COLO668 (cell line): ENCODE results near the gene LUC7L2.
"Not testable (repeated sequence)": the region's sequence is repeated elsewhere in the genome, so short reads cannot be mapped to it uniquely, and the experiment has no call there.

ENCODE experiments used
- DNase-seq: peaks from one replicate; lab custom pipeline; 2025; ENCODE audit not compliant: unreplicated experiment; lab: John Stamatoyannopoulos, UW

The LUC7L2 gene

DNA sequence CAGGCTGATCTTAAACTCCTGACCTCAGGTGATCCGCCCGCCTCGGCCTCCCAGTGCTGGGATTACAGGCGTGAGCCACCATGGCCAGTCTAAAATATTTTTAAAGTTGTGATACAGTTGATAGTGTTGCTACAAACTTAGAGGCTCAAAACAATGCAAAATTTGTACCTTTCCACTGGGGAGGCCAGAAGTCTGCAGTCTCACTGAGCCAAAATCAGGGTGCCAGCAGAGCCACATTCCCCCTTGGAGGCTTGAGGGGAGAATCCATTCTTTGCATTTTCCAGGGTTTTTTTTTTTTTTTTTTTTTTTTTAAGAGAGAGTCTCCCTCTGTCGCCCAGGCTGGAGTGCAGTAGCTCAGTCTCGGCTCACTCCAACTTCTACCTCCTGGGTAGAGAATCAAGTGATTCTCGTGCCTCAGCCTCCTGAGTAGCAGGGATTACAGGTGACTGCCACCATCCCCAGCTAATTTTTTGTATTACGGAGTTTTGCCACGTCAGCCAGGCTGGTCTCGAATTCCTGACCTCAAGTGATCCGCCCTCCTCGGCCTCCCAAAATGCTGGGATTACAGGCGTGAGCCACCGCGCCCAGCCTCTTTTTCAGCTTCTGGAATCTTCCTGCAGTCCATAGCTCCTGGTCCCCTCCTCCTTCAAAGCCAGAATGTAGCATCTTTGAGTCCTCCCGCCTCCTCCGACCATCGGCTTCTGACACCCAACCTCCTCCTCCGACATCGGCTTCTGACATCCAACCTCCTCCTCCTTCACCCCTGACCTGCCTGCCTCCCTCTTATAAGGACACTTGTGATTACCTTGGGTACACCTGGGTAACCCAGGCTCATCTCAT, 86.6 kb downstream of the LUC7L2 start:
- DNase-seq = no peak

DNA sequence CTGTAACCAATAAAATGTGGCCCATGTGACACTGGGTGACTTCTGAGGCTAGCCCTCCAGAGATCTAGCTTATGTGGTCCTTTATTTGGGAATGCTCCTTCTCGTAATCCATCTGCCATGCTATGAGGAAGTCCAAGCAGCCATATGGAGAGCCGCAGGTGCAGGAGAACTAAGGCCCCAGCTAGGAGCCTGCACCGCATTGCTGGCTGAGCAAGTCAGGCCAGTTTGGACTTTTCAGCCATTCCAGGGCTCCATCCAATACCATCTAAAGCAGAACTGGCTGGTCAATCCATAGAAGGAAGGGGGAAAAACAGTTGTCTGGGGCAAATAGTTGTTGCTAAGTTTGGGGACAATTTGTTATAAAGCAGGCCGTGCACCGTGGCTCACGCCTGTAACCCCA, 91.2 kb downstream of the LUC7L2 start:
- no peak for DNase-seq

DNA sequence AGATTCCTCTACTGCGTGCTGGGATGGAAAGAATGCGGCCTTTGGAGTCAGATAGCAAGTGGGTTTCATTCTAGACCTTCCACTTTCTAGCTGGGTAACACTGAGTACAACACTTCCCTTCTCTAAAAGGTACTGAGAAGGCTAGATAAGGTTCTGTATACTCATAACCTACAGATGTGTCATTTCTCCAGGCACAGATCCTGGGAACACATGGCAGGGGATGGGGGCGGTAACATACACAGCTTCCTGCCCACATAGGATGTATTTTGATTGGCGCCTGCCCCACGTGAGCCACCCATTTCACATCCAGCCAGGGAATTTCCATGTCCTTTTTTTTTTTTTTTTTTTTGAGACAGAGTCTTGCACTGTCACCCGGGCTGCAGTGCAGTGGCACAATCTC, 91.9 kb downstream of the LUC7L2 start:
- DNase-seq = no peak

DNA sequence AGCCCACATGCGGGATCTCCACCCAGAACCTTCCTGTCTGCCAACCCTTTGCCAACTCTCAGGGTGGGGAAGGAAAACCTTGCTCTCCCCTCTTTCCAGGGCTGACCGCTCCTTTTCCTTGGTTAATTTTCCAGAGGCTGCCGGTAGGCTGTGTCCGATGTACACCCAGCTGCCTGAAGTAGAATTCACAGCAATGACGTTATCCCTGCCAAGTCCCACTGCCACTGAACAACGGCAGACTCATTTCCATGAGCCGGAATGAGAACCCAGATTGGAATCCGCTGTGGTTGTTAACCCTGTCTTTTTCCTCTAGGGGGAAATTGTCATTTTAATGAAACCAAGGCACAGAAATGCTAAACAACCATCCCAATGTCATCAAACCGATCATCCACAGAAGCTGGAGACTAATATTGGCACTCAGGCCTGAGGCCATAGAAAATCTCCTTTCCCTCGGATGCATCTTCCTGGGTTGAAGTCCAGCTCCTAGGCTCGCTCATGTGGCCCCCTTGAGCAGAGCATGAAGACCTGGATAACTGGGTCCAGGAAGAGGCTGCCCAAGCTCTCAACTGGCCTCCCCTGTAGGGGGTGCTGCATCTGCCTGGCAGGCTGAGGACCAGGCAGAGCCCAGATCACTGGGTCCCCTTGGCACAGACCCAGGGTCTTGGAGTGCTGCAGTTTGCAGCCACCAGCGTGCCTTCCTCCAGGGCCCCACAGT, 93.4 kb downstream of the LUC7L2 start:
- DNase-seq = no peak

DNA sequence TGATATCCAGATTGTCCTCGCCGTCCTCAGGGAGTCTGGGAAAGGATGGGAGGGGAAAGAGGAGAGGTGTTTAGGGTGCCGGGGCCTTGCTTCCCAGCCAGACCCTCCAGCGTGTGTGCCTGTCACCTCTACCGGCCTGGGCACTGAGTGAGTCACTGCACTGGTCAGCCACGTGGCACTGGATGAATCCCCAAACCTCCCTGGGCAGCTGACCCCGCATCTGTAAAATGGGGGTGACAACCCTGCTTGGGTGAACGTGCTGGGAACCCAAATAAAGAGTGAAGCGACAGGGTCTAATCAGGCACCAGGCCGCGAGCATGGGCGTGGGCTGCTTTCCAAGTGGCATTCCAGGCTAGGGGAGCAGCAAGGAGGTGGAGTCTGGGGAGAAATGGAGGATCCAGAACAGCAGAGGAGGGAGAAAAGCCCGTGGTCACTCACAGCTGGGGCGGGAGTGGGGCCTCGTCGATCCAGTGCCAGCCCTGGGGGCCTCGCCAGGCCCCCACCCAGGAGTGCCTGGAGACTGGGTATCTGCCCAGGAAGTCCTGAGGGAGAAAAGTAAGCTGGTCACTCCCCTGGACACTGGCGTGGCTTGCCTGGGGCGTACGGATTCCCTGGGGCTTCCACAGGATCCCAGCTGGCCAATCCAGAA, 94.1 kb downstream of the LUC7L2 start:
- no peak for DNase-seq

DNA sequence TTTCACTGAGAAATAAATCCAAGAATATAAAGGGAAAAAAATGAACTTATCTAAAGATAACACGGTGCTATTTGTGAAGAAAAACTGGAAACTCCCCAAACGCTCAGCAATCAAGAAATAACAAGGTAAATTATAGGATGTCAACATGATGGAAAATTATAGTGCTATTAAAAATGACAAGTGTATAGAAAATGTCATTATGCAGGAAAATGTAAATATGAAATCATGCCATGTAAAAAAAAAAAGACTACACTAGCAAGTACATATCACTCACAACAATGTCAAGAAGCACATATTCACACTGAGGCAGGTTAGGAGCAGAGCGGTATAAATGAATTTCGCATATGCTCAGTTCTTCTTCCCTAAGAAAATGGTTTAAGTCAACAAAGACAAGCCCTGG, 96.1 kb downstream of the LUC7L2 start:
- DNase-seq = no peak

DNA sequence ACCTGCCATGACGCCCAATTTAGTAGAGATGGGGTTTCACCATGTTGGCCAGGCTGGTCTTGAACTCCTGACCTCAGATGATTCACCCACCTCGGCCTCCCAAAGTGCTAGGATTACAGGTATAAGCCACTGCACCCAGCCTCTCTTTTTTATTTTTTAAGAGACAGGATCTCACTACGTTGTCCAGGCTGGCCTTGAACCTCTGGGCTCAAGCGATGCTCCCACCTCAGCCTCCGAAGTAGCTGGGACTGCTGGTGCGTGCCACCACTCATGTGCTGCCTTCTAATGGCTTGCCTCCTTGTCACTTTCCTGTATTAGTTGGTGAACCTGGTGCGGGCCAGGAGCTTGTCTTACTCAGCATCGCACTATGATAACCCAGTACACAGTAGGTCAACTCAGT, 96.8 kb downstream of the LUC7L2 start:
- DNase-seq = no peak

DNA sequence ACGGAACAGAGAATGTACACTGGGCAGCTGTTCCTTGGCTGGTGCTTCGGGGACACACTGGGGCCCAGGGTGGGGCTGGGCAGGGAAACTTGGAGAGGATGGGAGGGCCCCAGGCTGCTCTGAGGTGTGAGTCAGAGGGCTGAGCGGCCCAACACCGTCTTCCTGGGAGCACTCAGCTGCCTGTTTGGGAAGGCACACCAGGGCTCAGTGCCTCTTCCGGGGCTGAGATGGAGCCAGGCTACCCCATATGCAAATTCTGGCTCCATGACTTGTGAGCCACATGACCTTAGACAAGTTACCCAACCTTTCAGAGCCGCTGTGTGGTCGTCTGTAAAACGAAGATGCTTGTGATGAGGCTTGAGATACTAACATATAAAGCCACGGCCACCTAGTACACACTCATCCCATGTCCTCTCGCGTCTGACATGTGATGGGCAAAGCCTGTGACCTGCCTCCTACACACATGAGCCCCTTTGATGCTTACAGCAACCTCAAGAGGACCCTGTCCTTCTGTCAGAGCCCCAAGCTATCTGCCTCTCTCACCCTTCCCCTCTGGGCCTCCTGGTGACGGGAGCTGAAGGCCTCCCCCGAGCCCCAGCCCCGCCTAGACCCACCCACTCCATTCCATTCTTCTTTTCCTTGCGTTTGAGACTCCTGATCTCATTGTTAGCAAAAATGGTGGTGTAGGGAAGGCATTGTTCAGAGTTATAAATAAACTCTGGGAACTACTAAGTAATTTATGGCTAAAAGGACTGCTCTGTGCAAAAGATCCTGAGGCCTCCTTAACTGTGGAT, 97.7 kb downstream of the LUC7L2 start:
- no peak for DNase-seq

DNA sequence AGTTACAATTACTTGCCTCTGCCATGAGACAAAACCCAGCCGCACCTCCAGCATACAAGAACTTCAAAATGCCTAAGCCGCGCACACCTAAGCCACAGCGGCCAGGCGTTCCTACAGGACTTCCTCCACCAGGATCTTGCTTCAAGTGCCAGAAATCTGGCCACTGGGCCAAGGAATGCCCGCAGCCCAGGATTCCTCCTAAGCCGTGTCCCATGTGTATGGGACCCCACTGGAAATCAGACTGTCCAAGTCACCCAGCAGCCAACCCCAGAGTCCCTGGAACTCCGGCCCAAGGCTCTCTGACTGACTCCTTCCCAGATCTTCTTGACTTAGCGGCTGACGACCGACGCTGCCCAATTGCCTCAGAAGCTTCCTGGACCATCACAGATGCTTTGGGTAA, 103.7 kb downstream of the LUC7L2 start:
- not testable (repeated sequence) for DNase-seq

DNA sequence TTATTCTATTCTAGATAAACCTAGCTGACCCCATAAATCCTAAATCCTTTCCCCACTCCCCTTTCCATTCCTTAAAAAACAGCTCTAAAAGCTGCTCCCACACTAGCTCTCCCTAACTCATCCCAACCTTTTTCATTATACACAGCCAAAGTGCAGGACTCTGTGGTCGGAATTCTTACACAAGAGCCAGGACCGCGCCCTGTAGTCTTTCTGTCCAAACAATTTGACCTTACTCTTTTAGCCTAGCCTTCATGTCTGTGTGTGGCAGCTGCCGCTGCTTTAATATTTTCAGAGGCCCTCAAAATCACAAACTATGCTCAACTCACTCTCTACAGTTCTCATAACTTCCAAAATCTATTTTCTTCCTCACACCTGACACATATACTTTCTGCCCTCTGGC, 104.8 kb downstream of the LUC7L2 start:
- not testable (repeated sequence) for DNase-seq

DNA sequence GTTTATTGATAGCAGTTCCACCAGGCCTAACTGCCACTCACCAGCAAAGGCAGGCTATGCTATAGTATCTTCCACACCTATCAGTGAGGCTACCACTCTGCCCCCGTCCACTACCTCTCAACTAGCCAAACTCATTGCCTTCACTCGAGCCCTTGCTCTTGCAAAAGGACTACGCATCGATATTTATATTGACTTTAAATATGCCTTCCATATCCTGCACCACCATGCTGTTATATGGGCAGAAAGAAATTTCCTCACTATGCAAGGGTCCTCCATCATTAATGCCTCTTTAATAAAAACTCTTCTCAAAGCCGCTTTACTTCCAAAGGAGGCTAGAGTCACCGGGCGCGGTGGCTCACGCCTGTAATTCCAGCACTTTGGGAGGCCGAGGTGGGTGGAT, 105.4 kb downstream of the LUC7L2 start:
- DNase-seq = not testable (repeated sequence)

DNA sequence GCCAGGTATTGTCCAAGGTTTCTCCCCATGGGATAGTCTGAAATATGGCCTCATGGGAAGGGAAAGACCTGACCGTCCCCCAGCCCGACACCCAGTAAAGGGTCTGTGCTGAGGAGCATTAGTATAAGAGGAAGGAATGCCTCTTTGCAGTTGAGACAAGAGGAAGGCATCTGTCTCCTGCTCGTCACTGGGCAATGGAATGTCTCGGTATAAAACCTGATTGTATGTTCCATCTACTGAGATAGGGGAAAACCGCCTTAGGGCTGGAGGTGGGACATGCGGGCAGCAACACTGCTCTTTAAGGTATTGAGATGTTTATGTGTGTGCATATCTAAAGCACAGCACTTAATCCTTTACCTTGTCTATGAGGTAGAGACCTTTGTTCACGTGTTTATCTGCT, 108.0 kb downstream of the LUC7L2 start:
- not testable (repeated sequence) for DNase-seq

DNA sequence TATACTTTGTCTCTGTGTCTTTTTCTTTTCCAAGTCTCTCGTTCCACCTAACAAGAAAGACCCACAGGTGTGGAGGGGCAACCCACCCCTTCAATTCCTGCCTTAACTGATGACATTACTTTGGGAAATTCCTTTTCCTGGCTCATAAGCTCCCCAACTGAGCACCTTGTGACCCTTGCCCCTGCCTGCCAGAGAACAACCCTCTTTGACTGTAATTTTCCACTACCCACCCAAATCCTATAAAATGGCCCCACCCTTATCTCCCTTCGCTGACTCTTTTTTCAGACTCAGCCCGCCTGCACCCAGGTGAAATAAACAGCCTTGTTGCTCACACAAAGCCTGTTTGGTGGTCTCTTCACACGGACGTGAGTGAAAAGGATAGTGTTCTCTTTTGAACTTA, 108.6 kb downstream of the LUC7L2 start:
- DNase-seq = not testable (repeated sequence)

DNA sequence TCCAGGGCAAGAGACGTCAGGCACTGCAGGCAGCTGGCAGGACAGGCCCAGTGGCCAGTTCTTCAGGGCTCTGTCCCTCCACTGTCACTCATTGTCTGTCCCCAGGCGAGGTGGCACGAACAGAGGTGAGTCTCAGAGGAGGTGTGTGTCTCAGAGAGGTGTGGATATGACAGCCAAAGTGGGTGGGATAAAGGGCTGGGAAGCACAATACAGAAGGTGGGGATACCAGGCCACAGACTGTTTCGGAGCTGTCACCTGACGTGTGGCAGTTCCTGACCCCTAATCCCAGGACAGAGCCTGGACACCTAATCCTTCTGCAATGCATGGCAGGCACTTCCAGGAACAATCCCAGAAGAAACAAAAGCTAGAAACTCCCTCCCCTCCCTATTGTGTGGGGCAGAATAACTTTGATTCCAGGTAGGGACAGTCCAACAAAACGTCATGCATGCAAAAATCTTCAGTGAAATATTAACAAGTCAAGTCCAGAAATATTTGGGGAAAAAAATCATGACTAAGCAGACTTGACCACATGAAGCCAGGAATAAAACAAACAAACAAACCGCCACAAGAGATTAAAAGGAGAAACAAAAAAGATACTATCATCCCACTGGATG, 112.2 kb downstream of the LUC7L2 start:
- no peak for DNase-seq
